GM12878 (cell line): ENCODE results near the gene SSBP3. TPM values are rescaled to one million over a fixed set of nuclear protein-coding genes. Genes with fewer than 3 reads are reported as not detected.

Source experiments
- ATAC-seq: fragments of 200-7000 bp; cut with Tn5 transposase; 3 replicates; pipeline ENCODE4 v1.9.1; 2020; ENCODE audit warnings: mild to moderate bottlenecking, moderate library complexity
- BruUV-seq: library from RNA; stranded (reverse); fragments of 400-500 nt; replicated peaks from 2 replicates; lab custom pipeline; 2021; lab: Mats Ljungman, UMichigan
- CTCF ChIA-PET: fragments of 300-600 bp; sonication (Branson Sonifier 250); formaldehyde crosslinking; extraction: SDS; loops from one replicate; lab custom pipeline; 2021; ENCODE audit warnings: inconsistent platforms; lab: Yijun Ruan, JAX
- POLR2A ChIA-PET: fragments of 350-600 bp; formaldehyde crosslinking; extraction: SDS; loops from one replicate; lab custom pipeline; 2021; ENCODE audit warnings: inconsistent platforms; lab: Charles Lee
- RAD21 ChIA-PET: fragments of 300-600 bp; sonication (Branson Sonifier 250); formaldehyde crosslinking; loops from one replicate; lab custom pipeline; 2023; ENCODE audit warnings: antibody characterized with exemption; ENCODE audit not compliant: unreplicated experiment; lab: Charles Lee
- SMC1A ChIA-PET: fragments of 300-600 bp; sonication (Branson Sonifier 250); formaldehyde crosslinking; loops from one replicate; lab custom pipeline; 2023; ENCODE audit not compliant: unreplicated experiment, uncharacterized antibody; lab: Charles Lee
- DNase-seq: peaks from one replicate; pipeline ENCODE4 v3.0.0-alpha.2; 2011; ENCODE audit warnings: low read depth, low spot score
- FAIRE-seq: peaks from 3 replicates; lab custom pipeline; 2011; peaks lifted over from hg19 to GRCh38; lab: Jason Lieb, UNC
- H2AFZ ChIP-seq: 2 replicates; pipeline ENCODE4 v1.6.0; 2011; ENCODE audit warnings: low read depth, low read length, control low read depth; ENCODE audit not compliant: control insufficient read depth
- H3K27ac ChIP-seq: 2 replicates; pipeline ENCODE4 v1.5.1; 2011; ENCODE audit warnings: control low read depth; ENCODE audit not compliant: control insufficient read depth, insufficient read depth
- H3K27me3 ChIP-seq, 2 experiments: replicated peaks in 1 of 2; 2 replicates each; pipeline versions ENCODE4 v1.6.0 to v1.6.1; 2011; ENCODE audit warnings: low read length in 1 of 2; ENCODE audit not compliant: control insufficient read depth in 2 of 2, insufficient read depth in 2 of 2
- H3K36me3 ChIP-seq, 2 experiments: 2 replicates each; pipeline ENCODE4 v1.5.1; 2011; ENCODE audit warnings: low read length in 1 of 2; ENCODE audit not compliant: control insufficient read depth in 2 of 2, insufficient read depth in 2 of 2
- H3K4me1 ChIP-seq: 2 replicates; pipeline ENCODE4 v1.6.1; 2011; ENCODE audit warnings: mild to moderate bottlenecking, low read length, moderate library complexity, mixed read lengths; ENCODE audit not compliant: control insufficient read depth, insufficient read depth
- H3K4me2 ChIP-seq: 2 replicates; pipeline ENCODE4 v1.6.0; 2011; ENCODE audit warnings: control low read depth; ENCODE audit not compliant: control insufficient read depth, insufficient read depth
- H3K4me3 ChIP-seq: fragments of 200-600 bp; sonication (generic); 2 replicates; pipeline ENCODE4 v1.5.1; 2016
- H3K79me2 ChIP-seq: 2 replicates; pipeline ENCODE4 v1.6.0; 2011; ENCODE audit warnings: low read length; ENCODE audit not compliant: control insufficient read depth, insufficient read depth
- H3K9ac ChIP-seq: 2 replicates; pipeline ENCODE4 v1.8.0; 2011; ENCODE audit warnings: low read length, control low read depth, mixed read lengths; ENCODE audit not compliant: control insufficient read depth, insufficient read depth
- H3K9me3 ChIP-seq: replicated peaks from 3 replicates; pipeline ENCODE4 v1.5.1; 2011; ENCODE audit warnings: mild to moderate bottlenecking, low read length; ENCODE audit not compliant: control insufficient read depth, insufficient read depth
- H4K20me1 ChIP-seq: 2 replicates; pipeline ENCODE4 v1.6.0; 2011; ENCODE audit not compliant: control insufficient read depth, insufficient read depth
- BACH1 ChIP-seq: fragments of 450-650 bp; IDR thresholded peaks from 2 replicates; pipeline ENCODE4 v1.6.1; 2017; ENCODE audit warnings: mild to moderate bottlenecking, borderline replicate concordance
- CHD1 ChIP-seq: IDR thresholded peaks from 2 replicates; pipeline ENCODE4 v1.6.1; 2012; ENCODE audit warnings: low read depth, low read length, improper control_type of control experiment
- DPF2 ChIP-seq: fragments of 450-650 bp; IDR thresholded peaks from 2 replicates; pipeline ENCODE4 v1.6.1; 2017; ENCODE audit warnings: mild to moderate bottlenecking
- ESRRA ChIP-seq: IDR thresholded peaks from 2 replicates; pipeline ENCODE4 v1.6.1; 2012; ENCODE audit warnings: mild to moderate bottlenecking, low read length, improper control_type of control experiment
- HCFC1 ChIP-seq: fragments of 150-350 bp; IDR thresholded peaks from 2 replicates; pipeline ENCODE4 v1.6.1; 2014; ENCODE audit warnings: low read length
- JUND ChIP-seq: IDR thresholded peaks from 2 replicates; pipeline ENCODE4 v1.6.1; 2012; ENCODE audit warnings: low read depth, mild to moderate bottlenecking, low read length, improper control_type of control experiment, moderate library complexity
- LARP7 ChIP-seq: fragments of 450-650 bp; IDR thresholded peaks from 2 replicates; pipeline ENCODE4 v1.6.1; 2017; ENCODE audit warnings: mild to moderate bottlenecking
- NBN ChIP-seq: fragments of 450-650 bp; IDR thresholded peaks from 2 replicates; pipeline ENCODE4 v1.6.1; 2016
- POLR2A ChIP-seq: IDR thresholded peaks from 2 replicates; pipeline ENCODE4 v1.6.1; 2011; ENCODE audit warnings: low read depth, mild to moderate bottlenecking, low read length
- POU2F2 ChIP-seq: IDR thresholded peaks from 3 replicates; pipeline ENCODE4 v1.6.1; 2011; ENCODE audit warnings: low read depth, mild to moderate bottlenecking, low read length, borderline replicate concordance
- RUNX3 ChIP-seq: IDR thresholded peaks from 2 replicates; pipeline ENCODE4 v1.6.1; 2012; ENCODE audit warnings: low read length, inconsistent platforms
- SIN3A ChIP-seq: IDR thresholded peaks from 2 replicates; pipeline ENCODE4 v1.6.1; 2012; ENCODE audit warnings: low read depth, low read length, improper control_type of control experiment
- WGBS: methylation state at CpG from one replicate; pipeline ENCODE4 v1.1.6; 2016; ENCODE audit warnings: low lambda C conversion rate; ENCODE audit not compliant: insufficient replicate concordance, insufficient coverage; ENCODE audit errors: missing lambda C conversion rate; 5-methylcytosine and 5-hydroxymethylcytosine counted together
- in situ Hi-C: fragments of 300-500 bp; cut with MboI; formaldehyde crosslinking; loops from 9 replicates; pipeline ENCODE4 v1.14.3; 2018; ENCODE audit warnings: mixed read lengths
- intact Hi-C: fragments of 100-400 bp; cut with micrococcal nuclease; formaldehyde crosslinking; loops from one replicate; pipeline ENCODE4 v1.14.2; 2022; ENCODE audit not compliant: unreplicated experiment
- polyA plus RNA-seq, 11 experiments: library from polyadenylated mRNA; depleted of rRNA in 4 of 11; unstranded in 6 of 11; stranded (reverse) in 5 of 11; fragments of >200 nt; fragmentation: Nextera tagmentation in 4 of 11; fragmentation: Illumina TruSeq in 1 of 11; extraction: Ambion mirVana in 4 of 11; extraction: Trizol in 1 of 11; gene quantifications; 1 replicate in 1 of 11; 2 replicates in 10 of 11; pipeline versions ENCODE4 v1.2.1 to v1.2.3, GENCODE V29; 2011 to 2016; ENCODE audit warnings: inconsistent platforms in 2 of 11, missing spikeins in 2 of 11, low read depth in 1 of 11
- total RNA-seq, 4 experiments: library from RNA; depleted of rRNA in 3 of 4; stranded (reverse); fragments of >200 nt in 3 of 4; fragmentation: Illumina TruSeq in 1 of 4; extraction: Trizol in 1 of 4; gene quantifications; 2 replicates each; pipeline versions ENCODE4 v1.2.1 to v1.2.3, GENCODE V29; 2013 to 2021
- TF ChIP-seq, protein P1 (sequence below): IDR thresholded peaks from 2 replicates; pipeline ENCODE4 v1.6.1; 2012; ENCODE audit warnings: mild to moderate bottlenecking, low read depth, low read length
- TF ChIP-seq, protein P2 (sequence below): fragments of 450-650 bp; IDR thresholded peaks from 2 replicates; pipeline ENCODE4 v1.6.1; 2018; ENCODE audit warnings: borderline replicate concordance, mild to moderate bottlenecking; ENCODE audit not compliant: partially characterized antibody
- TF ChIP-seq, protein P3 (sequence below): fragments of 450-650 bp; IDR thresholded peaks from 2 replicates; pipeline ENCODE4 v1.6.1; 2017; ENCODE audit warnings: mild to moderate bottlenecking, low read depth, inconsistent platforms; ENCODE audit not compliant: poor library complexity, severe bottlenecking
- TF ChIP-seq, protein P4 (sequence below): IDR thresholded peaks from 2 replicates; pipeline ENCODE4 v1.6.1; 2011; ENCODE audit warnings: low read depth, mild to moderate bottlenecking, low read length, moderate library complexity, borderline replicate concordance; ENCODE audit errors: extremely low read depth
- TF ChIP-seq, protein P5 (sequence below): IDR thresholded peaks from 2 replicates; pipeline ENCODE4 v1.6.1; 2012; ENCODE audit warnings: low read depth, low read length, improper control_type of control experiment

SSBP3 gene
- total and polyA plus RNA-seq, 10 of the 15 experiments (the other 5 are each of a cell fraction or from before 2014, with no cell fraction given): 4.1 to 51.7 (median 17.1) TPM

DNA sequence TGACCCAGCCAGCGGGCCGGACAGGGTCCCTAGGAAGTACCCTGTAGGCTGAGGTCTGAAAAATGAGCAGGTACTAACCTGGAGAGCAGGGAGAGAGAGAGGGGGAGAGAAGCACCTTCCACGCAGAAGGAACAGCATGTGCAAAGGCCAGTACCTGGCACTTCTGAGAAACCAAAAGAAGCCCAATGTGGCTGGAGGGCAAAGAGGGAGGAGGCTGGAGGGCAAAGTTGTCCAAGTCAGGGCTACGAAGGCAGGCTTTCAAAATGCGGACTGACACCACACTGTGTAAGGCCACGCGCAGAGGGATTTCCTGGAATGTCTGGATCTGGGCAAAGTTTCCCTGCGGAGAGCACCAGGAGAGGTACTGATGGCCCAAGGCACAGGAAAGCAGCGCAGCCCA lies 64.4 kb downstream of the SSBP3 start:
- RAD21 ChIA-PET: no interaction called here
- Histone ChIP-seq H3K9ac (no peak overlapping the region), H3K9me3 (no peaks in the 10 kb centered on the region), H3K4me2 (no peak overlapping the region), H3K79me2 (no peaks in the 10 kb centered on the region), H4K20me1 (no peaks in the 10 kb centered on the region), H3K4me3 (no peak overlapping the region), H3K36me3 (peaks cover 0 to 2% of the 10 kb centered on the region in 2 experiments; a peak in 1 of 4 replicates), H2AFZ (no peak overlapping the region), H3K27ac (no peak overlapping the region), H3K4me1 (no peaks in the 10 kb centered on the region), H3K27me3 (no peaks in the 10 kb centered on the region)
- intact Hi-C loops (no loop called here), in situ Hi-C loops (no loop called here)
- SMC1A ChIA-PET: no interaction called here
- no TSS peak for BruUV-seq
- CTCF ChIA-PET: no interaction called here
- DNase-seq: no peak
- WGBS: 97% methylated on average over 9 of the region's 9 CpGs
- POLR2A ChIA-PET: no interaction called here
- ATAC-seq: no peak
- FAIRE-seq: no peak
- TF ChIP-seq CHD1 (no peak), ESRRA (no peak), DPF2 (no peak), POLR2A (no peak), RUNX3 (no peak), NBN (no peak), LARP7 (no peak), BACH1 (no peak), SIN3A (no peak), POU2F2 (no peak), HCFC1 (no peak), JUND (no peak)
- TF ChIP-seq, protein P1, sequence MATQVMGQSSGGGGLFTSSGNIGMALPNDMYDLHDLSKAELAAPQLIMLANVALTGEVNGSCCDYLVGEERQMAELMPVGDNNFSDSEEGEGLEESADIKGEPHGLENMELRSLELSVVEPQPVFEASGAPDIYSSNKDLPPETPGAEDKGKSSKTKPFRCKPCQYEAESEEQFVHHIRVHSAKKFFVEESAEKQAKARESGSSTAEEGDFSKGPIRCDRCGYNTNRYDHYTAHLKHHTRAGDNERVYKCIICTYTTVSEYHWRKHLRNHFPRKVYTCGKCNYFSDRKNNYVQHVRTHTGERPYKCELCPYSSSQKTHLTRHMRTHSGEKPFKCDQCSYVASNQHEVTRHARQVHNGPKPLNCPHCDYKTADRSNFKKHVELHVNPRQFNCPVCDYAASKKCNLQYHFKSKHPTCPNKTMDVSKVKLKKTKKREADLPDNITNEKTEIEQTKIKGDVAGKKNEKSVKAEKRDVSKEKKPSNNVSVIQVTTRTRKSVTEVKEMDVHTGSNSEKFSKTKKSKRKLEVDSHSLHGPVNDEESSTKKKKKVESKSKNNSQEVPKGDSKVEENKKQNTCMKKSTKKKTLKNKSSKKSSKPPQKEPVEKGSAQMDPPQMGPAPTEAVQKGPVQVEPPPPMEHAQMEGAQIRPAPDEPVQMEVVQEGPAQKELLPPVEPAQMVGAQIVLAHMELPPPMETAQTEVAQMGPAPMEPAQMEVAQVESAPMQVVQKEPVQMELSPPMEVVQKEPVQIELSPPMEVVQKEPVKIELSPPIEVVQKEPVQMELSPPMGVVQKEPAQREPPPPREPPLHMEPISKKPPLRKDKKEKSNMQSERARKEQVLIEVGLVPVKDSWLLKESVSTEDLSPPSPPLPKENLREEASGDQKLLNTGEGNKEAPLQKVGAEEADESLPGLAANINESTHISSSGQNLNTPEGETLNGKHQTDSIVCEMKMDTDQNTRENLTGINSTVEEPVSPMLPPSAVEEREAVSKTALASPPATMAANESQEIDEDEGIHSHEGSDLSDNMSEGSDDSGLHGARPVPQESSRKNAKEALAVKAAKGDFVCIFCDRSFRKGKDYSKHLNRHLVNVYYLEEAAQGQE: no peak
- TF ChIP-seq, protein P2, sequence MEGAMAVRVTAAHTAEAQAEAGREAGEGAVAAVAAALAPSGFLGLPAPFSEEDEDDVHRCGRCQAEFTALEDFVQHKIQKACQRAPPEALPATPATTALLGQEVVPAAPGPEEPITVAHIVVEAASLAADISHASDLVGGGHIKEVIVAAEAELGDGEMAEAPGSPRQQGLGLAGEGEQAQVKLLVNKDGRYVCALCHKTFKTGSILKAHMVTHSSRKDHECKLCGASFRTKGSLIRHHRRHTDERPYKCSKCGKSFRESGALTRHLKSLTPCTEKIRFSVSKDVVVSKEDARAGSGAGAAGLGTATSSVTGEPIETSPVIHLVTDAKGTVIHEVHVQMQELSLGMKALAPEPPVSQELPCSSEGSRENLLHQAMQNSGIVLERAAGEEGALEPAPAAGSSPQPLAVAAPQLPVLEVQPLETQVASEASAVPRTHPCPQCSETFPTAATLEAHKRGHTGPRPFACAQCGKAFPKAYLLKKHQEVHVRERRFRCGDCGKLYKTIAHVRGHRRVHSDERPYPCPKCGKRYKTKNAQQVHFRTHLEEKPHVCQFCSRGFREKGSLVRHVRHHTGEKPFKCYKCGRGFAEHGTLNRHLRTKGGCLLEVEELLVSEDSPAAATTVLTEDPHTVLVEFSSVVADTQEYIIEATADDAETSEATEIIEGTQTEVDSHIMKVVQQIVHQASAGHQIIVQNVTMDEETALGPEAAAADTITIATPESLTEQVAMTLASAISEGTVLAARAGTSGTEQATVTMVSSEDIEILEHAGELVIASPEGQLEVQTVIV: no peak
- TF ChIP-seq, protein P3, sequence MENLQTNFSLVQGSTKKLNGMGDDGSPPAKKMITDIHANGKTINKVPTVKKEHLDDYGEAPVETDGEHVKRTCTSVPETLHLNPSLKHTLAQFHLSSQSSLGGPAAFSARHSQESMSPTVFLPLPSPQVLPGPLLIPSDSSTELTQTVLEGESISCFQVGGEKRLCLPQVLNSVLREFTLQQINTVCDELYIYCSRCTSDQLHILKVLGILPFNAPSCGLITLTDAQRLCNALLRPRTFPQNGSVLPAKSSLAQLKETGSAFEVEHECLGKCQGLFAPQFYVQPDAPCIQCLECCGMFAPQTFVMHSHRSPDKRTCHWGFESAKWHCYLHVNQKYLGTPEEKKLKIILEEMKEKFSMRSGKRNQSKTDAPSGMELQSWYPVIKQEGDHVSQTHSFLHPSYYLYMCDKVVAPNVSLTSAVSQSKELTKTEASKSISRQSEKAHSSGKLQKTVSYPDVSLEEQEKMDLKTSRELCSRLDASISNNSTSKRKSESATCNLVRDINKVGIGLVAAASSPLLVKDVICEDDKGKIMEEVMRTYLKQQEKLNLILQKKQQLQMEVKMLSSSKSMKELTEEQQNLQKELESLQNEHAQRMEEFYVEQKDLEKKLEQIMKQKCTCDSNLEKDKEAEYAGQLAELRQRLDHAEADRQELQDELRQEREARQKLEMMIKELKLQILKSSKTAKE: no peak
- TF ChIP-seq, protein P4, sequence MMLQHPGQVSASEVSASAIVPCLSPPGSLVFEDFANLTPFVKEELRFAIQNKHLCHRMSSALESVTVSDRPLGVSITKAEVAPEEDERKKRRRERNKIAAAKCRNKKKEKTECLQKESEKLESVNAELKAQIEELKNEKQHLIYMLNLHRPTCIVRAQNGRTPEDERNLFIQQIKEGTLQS: no peak
- TF ChIP-seq, protein P5, sequence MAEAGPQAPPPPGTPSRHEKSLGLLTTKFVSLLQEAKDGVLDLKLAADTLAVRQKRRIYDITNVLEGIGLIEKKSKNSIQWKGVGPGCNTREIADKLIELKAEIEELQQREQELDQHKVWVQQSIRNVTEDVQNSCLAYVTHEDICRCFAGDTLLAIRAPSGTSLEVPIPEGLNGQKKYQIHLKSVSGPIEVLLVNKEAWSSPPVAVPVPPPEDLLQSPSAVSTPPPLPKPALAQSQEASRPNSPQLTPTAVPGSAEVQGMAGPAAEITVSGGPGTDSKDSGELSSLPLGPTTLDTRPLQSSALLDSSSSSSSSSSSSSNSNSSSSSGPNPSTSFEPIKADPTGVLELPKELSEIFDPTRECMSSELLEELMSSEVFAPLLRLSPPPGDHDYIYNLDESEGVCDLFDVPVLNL: no peak
